Activated T-cell treated with anti-CD3 and anti-CD28 coated beads for 4 hours (primary cell): ENCODE measurements around the gene MDH1B.
A peak's percentile ranks its signal among the peaks of the same experiment; 100 is the strongest.
"Not testable (repeated sequence)": the region's sequence is repeated elsewhere in the genome, so short reads cannot be mapped to it uniquely, and the experiment has no call there.

Experiments
- DNase-seq: peaks from one replicate; pipeline ENCODE4 v3.0.0-alpha.2; 2020

The MDH1B gene

DNA sequence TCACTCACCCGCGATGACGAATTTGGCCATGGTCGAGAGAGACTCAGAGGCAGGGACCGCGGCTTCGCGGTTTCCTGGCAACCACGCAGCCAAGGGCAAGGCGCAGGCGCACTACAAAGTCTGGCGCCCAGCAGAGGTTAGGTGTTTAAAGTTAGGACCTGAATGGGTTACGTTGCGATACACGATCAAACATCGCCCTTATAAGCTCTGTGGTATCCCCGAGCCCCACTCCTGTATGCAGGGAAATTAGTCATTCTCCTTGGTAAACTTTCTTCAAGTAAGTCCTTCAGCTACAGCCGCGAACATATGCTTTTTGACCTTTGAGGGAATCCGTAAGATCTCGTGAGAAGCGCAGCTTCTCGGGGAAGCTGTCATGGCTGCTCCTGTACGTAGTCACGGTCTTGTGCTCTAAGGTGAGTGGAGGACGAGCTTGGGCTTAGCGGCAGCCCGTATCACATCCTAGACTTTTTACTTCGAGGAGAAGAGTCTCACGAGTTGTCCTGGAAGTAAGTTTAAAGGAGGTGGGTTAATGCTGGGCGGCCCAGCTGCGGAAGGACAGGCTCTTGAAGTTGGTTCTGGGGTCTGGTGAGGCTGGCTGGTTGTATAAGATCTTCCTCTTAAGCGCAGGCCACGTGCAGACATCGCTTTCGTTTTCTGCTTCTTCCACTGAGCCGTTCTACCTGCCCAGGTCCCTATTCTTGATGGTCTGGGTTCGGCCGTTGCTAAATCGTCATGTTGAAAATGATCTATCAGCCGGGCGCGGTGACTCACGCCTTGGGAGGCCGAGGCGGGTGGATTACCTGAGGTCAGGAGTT lies at the start of gene MDH1B, which contains the start of gene FASTKD2:
Gene MDH1B (minus strand): TSS at position 87 of the 815 bp plus-strand sequence. CDS start 57 bp downstream, at position 30.
Gene FASTKD2 (plus strand): TSS at position 365 of the 815 bp plus-strand sequence. CDS start 1,088 bp downstream, outside the sequence.
- peak; percentile 69 for DNase-seq

- DNase-seq, result no peak
Measured at GRCh38 chr2:206814498-206814897, 49.4 kb upstream of the MDH1B start.

GRCh38 chr2:206812471-206812870 lies 47.3 kb upstream of the MDH1B start:
- not testable (repeated sequence) for DNase-seq

- not testable (repeated sequence) for DNase-seq
Measured at GRCh38 chr2:206807624-206808023, 42.5 kb upstream of the MDH1B start.

DNA sequence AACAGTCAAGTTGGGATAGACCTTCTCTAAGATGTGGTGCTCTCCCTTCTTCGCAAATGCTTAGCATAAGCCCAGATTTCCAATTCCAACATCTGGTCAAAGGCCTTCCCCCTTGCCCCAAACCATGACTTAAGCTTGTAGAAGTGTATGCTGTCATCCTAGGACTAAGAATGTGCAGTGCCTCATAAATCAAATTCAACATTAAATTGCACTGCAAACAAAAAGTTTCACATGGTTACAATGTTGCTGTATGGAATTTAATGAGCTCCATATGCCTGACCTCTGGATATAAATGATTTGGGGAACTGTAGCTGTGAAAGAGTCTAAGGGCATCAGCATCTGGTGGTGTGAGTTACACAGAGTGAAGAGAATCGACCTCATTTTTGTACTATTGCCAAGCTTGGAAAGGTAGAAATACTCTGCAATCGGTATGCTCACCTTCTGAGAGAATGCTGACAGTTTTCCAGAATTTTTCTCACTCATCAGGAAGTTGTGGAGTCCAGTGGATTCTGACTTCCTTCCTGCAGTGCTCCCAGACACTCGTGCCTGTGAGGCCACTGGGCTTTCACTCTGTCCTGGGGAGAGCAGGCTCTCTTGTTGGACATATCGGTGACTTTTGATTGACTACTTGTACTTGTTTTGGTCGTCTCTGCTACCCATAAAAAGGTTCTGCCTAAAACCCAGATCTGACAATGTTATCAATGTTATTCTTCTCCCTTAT lies 40.9 kb upstream of the MDH1B start:
- no peak for DNase-seq

DNA sequence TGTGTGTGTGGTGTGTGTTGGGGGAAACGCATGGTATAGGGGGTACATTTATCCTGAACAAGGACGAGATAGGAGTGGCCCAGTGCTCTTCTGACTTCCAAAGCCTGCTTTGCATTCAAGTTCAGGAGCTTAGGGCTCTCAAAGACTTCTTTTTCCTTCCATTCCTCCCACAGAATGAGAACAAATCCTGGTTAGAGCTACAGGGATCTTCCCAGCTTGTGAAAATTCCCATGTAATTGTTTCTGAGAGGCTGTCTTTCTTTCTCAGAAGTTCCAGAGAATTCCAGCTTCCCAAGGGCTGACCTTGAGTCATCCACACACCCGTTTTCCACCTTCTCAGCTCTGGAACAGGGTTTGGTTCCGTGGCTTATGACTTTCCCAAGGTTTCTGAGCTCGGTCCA lies 39.2 kb upstream of the MDH1B start:
- no peak for DNase-seq

DNA sequence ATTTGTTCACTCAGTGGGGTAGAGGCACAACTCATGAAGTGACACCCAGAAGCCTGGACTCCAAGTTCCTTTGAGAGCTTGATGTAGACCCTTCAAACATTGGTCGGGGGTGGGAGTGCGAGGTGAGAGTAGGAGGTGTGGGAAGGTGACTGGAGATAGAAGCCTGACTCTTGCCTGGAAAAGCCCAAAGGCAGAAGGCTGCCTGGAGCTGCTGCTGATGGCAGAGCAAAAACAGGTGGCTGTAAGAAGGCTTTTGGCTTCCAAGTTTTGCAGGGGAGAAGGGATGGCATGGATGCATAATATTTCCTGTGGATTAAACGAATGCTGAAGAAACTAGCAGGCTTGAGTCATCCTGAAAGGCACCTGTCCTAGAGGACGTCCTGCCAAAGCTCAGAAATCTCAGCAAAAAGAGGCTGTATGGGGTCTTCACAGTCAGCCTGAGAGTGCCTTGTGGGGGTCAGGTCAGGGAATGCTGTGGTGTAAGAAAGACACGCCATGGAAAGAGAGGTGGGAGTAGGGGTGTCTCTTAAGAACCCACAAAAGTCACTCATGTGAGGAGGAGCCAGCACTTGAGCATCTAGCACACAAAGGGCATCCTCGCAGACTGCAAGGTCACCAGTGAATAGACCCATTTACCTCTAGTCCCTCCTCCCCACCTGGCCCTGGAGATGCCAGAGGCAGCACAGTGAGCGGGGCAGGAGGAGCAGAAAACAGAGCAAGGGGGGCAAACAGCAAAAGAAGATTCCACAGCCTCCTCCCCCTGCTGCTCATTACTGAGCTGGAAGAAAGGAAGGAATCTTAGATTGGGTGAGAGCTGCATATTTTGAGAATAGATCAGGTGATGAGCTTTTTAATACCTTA lies 37.8 kb upstream of the MDH1B start:
- no peak for DNase-seq

DNA sequence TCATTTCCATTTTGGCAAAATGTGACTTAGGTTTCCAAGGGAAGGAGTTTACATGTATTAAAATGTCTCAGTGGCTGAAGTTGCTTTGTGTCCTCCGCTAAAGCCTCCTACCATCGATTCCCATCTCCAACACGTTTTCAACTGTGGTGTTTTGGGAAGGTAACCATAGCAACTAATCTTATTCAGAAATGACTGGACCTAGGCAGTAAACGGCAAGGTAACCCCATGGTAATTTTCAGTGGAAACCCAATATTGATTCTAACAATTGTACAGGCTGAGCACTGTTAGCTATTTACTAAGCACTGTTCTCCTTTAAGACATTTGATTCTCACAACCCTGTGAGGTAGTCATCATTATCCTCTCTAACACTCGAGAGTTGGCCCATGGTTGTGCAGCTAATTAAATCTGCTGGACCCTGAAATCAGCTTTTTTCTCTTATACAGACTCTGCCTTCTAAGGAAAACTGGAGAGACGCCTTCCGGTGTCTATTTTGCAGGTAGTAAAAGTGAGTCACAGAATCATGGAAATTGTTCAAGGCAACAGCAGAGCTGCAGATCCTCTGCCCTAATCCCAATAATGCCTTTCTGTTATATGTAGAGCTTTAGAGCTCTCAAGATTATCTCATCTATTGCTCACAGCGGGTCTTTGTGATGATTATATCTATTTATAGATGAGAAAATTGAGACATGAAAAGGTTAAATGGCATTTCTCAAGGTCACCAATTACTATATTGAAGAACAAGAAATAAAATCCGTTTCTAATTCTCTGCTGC lies 36.5 kb upstream of the MDH1B start:
- DNase-seq, result no peak

- DNase-seq, result peak; percentile 21
Measured at GRCh38 chr2:206800506-206801417, 35.6 kb upstream of the MDH1B start.

DNA sequence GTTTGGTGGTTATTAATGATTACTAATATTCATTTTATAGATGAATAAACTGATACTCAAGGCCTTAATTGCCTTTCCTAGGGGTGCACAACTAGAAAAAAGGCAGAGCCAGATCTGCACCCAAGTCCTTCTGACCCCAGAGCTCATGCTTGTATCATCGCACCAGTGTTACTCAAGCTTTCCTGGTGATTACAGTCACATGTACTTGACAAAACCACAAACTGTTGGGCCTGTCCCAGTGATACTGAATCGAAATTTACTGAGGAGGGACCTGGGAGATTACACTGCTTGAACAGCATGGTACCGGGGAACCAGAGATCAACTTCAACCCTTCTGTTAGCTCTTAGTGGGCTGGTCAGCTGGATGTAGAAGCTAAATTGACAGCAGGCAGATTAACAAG lies 34.0 kb upstream of the MDH1B start:
- no peak for DNase-seq

GRCh38 chr2:206798000-206798399 lies 32.9 kb upstream of the MDH1B start:
- DNase-seq, result no peak

DNA sequence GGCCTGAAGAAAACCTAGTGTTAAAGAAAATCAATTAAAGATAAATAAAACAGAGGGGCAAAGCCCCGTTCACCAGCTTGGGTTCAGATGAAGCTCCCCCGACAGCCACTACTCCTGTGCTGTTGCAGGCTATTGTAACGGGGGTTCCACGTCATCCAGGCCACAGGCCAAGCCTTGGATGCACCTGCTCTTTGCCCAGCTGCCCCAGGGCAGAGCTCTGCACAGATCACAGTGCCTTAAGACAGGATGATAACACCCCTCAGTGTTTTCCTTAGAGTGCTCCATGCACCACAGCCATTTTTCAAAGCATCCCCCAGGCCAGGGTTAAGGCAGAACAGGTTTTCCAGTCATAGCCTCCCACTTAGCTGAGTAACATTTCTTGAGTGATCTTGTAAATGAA lies 32.2 kb upstream of the MDH1B start:
- no peak for DNase-seq

GRCh38 chr2:206792645-206793044 lies 27.5 kb upstream of the MDH1B start:
- DNase-seq, result no peak

GRCh38 chr2:206790311-206790935 lies 25.3 kb upstream of the MDH1B start:
- DNase-seq, result no peak

DNA sequence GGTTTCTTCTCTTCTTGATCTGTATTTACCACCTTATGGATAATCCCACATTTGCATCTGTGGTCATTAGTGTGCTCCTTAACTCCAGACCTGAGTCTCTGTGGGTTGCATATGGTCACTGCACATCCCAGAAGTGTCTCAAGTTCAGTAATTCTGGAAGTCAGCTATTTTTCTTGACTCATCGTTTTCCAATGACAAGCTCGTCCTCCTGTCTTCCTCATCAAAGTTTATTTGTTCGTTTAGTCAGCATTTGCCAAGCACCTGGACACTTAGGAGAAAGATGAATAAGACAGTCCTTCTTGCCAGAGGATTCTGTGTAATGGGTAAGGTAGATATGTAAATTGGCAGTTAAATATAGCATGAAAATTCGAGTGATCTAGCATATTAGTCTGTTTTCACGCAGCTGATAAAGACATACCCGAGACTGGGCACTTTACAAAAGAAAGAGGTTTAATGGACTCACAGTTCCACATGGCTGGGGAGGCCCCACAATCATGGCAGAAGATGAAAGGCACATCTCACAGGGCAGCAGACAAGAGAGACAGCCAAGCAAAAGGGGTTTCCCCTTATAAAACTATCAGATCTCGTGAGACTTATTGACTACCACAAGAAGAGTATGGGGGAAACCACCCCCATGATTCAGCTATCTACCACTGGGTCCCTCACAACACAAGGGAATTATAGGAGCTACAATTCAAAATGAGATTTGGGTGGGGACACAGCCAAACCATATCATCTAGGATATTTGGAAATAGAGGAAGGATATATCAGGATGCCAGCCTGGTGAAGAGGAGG lies 19.6 kb upstream of the MDH1B start:
- no peak for DNase-seq

- DNase-seq, result no peak
Measured at GRCh38 chr2:206783718-206784117, 18.6 kb upstream of the MDH1B start.

DNA sequence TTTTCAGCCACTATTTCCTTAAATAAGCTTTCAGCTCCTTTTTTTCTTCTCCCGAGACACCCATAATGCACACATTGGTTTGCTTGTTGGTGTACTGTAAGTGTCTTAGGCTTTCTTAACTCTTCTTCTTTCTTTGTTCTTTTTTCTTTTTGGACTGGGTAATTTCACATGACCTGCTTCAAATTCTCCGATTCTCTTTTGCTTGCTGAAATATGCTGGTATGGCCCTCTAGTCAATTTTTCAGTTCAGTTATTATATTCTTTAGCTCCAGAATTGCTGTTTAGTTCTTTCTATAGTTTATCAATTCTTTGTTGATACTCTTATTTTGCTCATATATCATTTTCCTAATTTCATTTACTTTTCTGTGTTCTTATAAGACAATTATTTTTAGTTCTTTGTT lies 15.5 kb upstream of the MDH1B start:
- no peak for DNase-seq

GRCh38 chr2:206776432-206776831 lies 11.3 kb upstream of the MDH1B start:
- DNase-seq, result no peak

DNA sequence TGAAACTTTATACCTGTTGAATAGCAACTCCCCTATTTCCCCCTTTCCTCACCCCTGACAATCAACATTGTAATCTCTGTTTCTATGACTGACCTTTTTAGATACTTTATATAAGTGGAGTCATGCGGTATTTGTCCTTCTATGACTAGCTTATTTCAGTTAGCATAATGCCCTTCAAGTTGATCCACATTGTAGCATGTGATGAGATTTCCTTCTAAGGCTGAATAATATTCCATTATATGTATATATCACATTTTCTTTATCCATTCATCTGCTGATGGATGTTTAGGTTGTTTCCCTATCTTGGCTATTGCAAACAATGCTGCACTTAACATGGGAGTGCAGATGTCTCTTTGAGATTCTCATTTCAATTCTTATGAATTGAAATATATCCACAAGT lies 9.7 kb upstream of the MDH1B start:
- DNase-seq, result no peak
